Measurements from ENCODE around the gene SLC39A9. TPM values are rescaled to one million over a fixed set of nuclear protein-coding genes. Genes with fewer than 3 reads are reported as not detected.

Gene SLC39A9
- total and polyA plus RNA-seq, 4 donors = 20.5 to 74.9 (median 43.4) TPM

DNA sequence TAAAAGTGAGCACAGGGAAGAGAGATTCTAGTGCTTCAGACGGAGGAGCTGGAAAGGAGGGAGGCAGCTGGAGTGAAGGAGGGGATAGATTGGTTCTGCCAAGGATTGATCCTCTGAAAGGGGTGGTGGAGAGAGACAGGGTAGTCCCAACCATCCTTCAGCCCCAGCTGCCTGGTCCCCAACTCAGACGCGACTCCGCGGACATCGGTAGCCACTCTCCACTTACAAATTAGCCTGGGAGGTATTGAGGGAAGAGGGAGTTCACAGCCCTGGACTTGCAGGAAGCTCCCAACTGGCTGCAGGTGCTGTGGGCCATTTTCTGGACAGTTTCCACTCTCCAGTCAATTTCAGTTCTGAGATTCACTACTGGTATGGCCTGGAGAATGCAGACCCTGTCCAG lies 87.2 kb downstream of the SLC39A9 start:
- no peak overlapping the region for H3K4me3 ChIP-seq
- no peak for DNase-seq
- peaks cover 0 to 3% (median 0%) of the 10 kb centered on the region in 4 donors for H3K9me3 ChIP-seq (ENCODE audit: control insufficient read depth in 4 of 4, insufficient read depth in 3 of 4, low read length in 3 of 4)
- no peak for TF ChIP-seq CTCF (IDR thresholded peaks at IDR 0.05; ENCODE audit: control extremely low read depth, extremely low read depth)
- no peaks in the 10 kb centered on the region for H3K36me3 ChIP-seq (ENCODE audit: control insufficient read depth in 4 of 4, insufficient read depth in 4 of 4, low read length in 4 of 4)
- no peak overlapping the region for H3K9ac ChIP-seq (ENCODE audit: insufficient read depth in 1 of 2, low read length in 2 of 2)
- 84 to 91% methylated on average over 6 of the region's 6 CpGs for WGBS, 2 donors
- peaks cover 0 to 49% (median 47%) of the 10 kb centered on the region in 3 donors for H3K27me3 ChIP-seq (ENCODE audit: control insufficient read depth in 3 of 3, insufficient read depth in 3 of 3, low read length in 2 of 3)
- H3K27ac ChIP-seq (ENCODE audit: low read depth in 1 of 2, low read length in 1 of 2) = no peak overlapping the region
- no peak for ATAC-seq (ENCODE audit: insufficient read depth, low FRiP score)
- H3K4me1 ChIP-seq (ENCODE audit: control insufficient read depth in 5 of 5, insufficient read depth in 5 of 5, low read length in 5 of 5) = peaks cover 0 to 15% (median 9%) of the 10 kb centered on the region in 5 donors

- no peaks in the 10 kb centered on the region for H3K36me3 ChIP-seq (ENCODE audit: control insufficient read depth in 4 of 4, insufficient read depth in 4 of 4, low read length in 4 of 4)
- peaks cover 0 to 46% (median 39%) of the 10 kb centered on the region in 3 donors for H3K27me3 ChIP-seq (ENCODE audit: control insufficient read depth in 3 of 3, insufficient read depth in 3 of 3, low read length in 2 of 3)
- H3K9ac ChIP-seq (ENCODE audit: insufficient read depth in 1 of 2, low read length in 2 of 2) = no peak overlapping the region
- 79 to 90% methylated on average over 4 of the region's 4 CpGs for WGBS, 2 donors
- H3K4me1 ChIP-seq (ENCODE audit: control insufficient read depth in 5 of 5, insufficient read depth in 5 of 5, low read length in 5 of 5) = peaks cover 0 to 15% (median 9%) of the 10 kb centered on the region in 5 donors
- H3K4me3 ChIP-seq = no peak overlapping the region
- ATAC-seq (ENCODE audit: insufficient read depth, low FRiP score) = no peak
- no peak for DNase-seq
- no peak overlapping the region for H3K27ac ChIP-seq (ENCODE audit: low read depth in 1 of 2, low read length in 1 of 2)
- TF ChIP-seq CTCF (IDR thresholded peaks at IDR 0.05; ENCODE audit: control extremely low read depth, extremely low read depth) = no peak
- H3K9me3 ChIP-seq (ENCODE audit: control insufficient read depth in 4 of 4, insufficient read depth in 3 of 4, low read length in 3 of 4) = peaks cover 0 to 3% (median 0%) of the 10 kb centered on the region in 4 donors
These were observed 88.7 kb downstream of the SLC39A9 start for GRCh38 chr14:69487226-69487625.

- DNase-seq (no peak), ATAC-seq (ENCODE audit: insufficient read depth, low FRiP score) (no peak)
- no peak overlapping the region for H3K4me3 ChIP-seq
- 68 to 71% methylated on average over 4 of the region's 4 CpGs for WGBS, 2 donors
- no peak overlapping the region for H3K27ac ChIP-seq (ENCODE audit: low read depth in 1 of 2, low read length in 1 of 2)
- no peak overlapping the region for H3K9ac ChIP-seq (ENCODE audit: insufficient read depth in 1 of 2, low read length in 2 of 2)
- H3K9me3 ChIP-seq (ENCODE audit: control insufficient read depth in 4 of 4, insufficient read depth in 3 of 4, low read length in 3 of 4) = peaks cover 0 to 3% (median 0%) of the 10 kb centered on the region in 4 donors
- no peak for TF ChIP-seq CTCF (IDR thresholded peaks at IDR 0.05; ENCODE audit: control extremely low read depth, extremely low read depth)
- no peaks in the 10 kb centered on the region for H3K36me3 ChIP-seq (ENCODE audit: control insufficient read depth in 4 of 4, insufficient read depth in 4 of 4, low read length in 4 of 4)
- peaks cover 0 to 42% (median 33%) of the 10 kb centered on the region in 3 donors for H3K27me3 ChIP-seq (ENCODE audit: control insufficient read depth in 3 of 3, insufficient read depth in 3 of 3, low read length in 2 of 3)
- H3K4me1 ChIP-seq (ENCODE audit: control insufficient read depth in 5 of 5, insufficient read depth in 5 of 5, low read length in 5 of 5) = peaks cover 0 to 15% (median 9%) of the 10 kb centered on the region in 5 donors
These were observed 89.3 kb downstream of the SLC39A9 start for GRCh38 chr14:69487771-69488170.

- Histone ChIP-seq H3K36me3 (ENCODE audit: control insufficient read depth in 4 of 4, insufficient read depth in 4 of 4, low read length in 4 of 4) (no peaks in the 10 kb centered on the region), H3K4me3 (no peak overlapping the region), H3K27ac (ENCODE audit: low read depth in 1 of 2, low read length in 1 of 2) (no peak overlapping the region), H3K9ac (ENCODE audit: insufficient read depth in 1 of 2, low read length in 2 of 2) (no peak overlapping the region), H3K9me3 (ENCODE audit: control insufficient read depth in 4 of 4, insufficient read depth in 3 of 4, low read length in 3 of 4) (peaks cover 0 to 3% (median 0%) of the 10 kb centered on the region in 4 donors), H3K27me3 (ENCODE audit: control insufficient read depth in 3 of 3, insufficient read depth in 3 of 3, low read length in 2 of 3) (peaks cover 0 to 30% (median 20%) of the 10 kb centered on the region in 3 donors), H3K4me1 (ENCODE audit: control insufficient read depth in 5 of 5, insufficient read depth in 5 of 5, low read length in 5 of 5) (peaks cover 0 to 6% (median 0%) of the 10 kb centered on the region in 5 donors)
- no peak for DNase-seq
- no peak for ATAC-seq (ENCODE audit: insufficient read depth, low FRiP score)
- no peak for TF ChIP-seq CTCF (IDR thresholded peaks at IDR 0.05; ENCODE audit: control extremely low read depth, extremely low read depth)
These were observed 91.0 kb downstream of the SLC39A9 start for GRCh38 chr14:69489495-69489894.

Measured in lung (tissue), 12 donors.